ENCODE data around the gene PLA2G2D. TPM values are rescaled to one million over a fixed set of nuclear protein-coding genes. Genes with fewer than 3 reads are reported as not detected.

Gene PLA2G2D
- total and polyA plus RNA-seq, 2 experiments from 2014 or later, result not detected

- no peaks in the 10 kb centered on the region for H3K27me3 ChIP-seq
- no peaks in the 10 kb centered on the region for H3K4me1 ChIP-seq (ENCODE audit: insufficient read depth)
- H3K27ac ChIP-seq, result no peak overlapping the region
- H3K9me2 ChIP-seq (replicated peaks; ENCODE audit: insufficient read depth), result no peaks in the 10 kb centered on the region
- no peaks in the 10 kb centered on the region for H3K79me2 ChIP-seq
- no peak overlapping the region for H3K4me2 ChIP-seq
- 86% methylated on average over 6 of the region's 6 CpGs for WGBS (ENCODE audit: low lambda C conversion rate, missing lambda C conversion rate)
- H3K36me3 ChIP-seq (replicated peaks; ENCODE audit: insufficient read depth, low read depth), result no peaks in the 10 kb centered on the region
- TF ChIP-seq, protein P1, sequence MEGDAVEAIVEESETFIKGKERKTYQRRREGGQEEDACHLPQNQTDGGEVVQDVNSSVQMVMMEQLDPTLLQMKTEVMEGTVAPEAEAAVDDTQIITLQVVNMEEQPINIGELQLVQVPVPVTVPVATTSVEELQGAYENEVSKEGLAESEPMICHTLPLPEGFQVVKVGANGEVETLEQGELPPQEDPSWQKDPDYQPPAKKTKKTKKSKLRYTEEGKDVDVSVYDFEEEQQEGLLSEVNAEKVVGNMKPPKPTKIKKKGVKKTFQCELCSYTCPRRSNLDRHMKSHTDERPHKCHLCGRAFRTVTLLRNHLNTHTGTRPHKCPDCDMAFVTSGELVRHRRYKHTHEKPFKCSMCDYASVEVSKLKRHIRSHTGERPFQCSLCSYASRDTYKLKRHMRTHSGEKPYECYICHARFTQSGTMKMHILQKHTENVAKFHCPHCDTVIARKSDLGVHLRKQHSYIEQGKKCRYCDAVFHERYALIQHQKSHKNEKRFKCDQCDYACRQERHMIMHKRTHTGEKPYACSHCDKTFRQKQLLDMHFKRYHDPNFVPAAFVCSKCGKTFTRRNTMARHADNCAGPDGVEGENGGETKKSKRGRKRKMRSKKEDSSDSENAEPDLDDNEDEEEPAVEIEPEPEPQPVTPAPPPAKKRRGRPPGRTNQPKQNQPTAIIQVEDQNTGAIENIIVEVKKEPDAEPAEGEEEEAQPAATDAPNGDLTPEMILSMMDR (IDR thresholded peaks at IDR 0.05; ENCODE audit: poor library complexity), result no peak
- TF ChIP-seq EZH2 (IDR thresholded peaks at IDR 0.05; ENCODE audit: borderline replicate concordance) (no peak), EZH2phosphoT487 (IDR thresholded peaks at IDR 0.05; ENCODE audit: low read depth, severe bottlenecking, unreplicated experiment) (no peak)
- no peak overlapping the region for H2AFZ ChIP-seq
- no peaks in the 10 kb centered on the region for H4K20me1 ChIP-seq (ENCODE audit: insufficient read depth, poor library complexity, severe bottlenecking)
- no peaks in the 10 kb centered on the region for H3K9me3 ChIP-seq (ENCODE audit: low read depth)
- DNase-seq (ENCODE audit: low spot score), result no peak
- no peak overlapping the region for H3K4me3 ChIP-seq
Observed at GRCh38 chr1:20150969-20151368, 31.6 kb upstream of the PLA2G2D start.

DNA sequence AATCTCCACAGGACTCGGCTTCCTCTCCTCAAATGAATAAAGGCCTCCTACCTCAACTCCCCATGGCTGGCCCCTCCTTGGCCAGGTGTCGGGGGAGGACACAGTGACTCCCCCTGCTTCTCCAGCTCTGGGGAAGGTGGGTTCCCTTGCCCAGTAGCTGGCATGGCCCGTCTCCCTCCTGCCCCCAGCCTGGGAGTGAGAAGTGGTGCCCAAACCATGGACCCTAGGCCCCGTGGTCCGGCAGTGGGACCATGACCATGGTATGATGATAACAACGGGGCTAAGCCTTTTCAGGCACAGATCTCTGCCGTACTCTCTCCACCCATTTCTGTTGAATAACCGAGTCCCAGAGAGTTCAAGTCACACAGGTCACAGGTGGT lies 31.0 kb upstream of the PLA2G2D start:
- no peaks in the 10 kb centered on the region for H3K4me1 ChIP-seq (ENCODE audit: insufficient read depth)
- no peak for TF ChIP-seq EZH2phosphoT487 (IDR thresholded peaks at IDR 0.05; ENCODE audit: low read depth, severe bottlenecking, unreplicated experiment)
- TF ChIP-seq, protein P1 (IDR thresholded peaks at IDR 0.05; ENCODE audit: poor library complexity), result no peak
- no peak for TF ChIP-seq EZH2 (IDR thresholded peaks at IDR 0.05; ENCODE audit: borderline replicate concordance)
- H3K79me2 ChIP-seq, result no peaks in the 10 kb centered on the region
- H3K36me3 ChIP-seq (replicated peaks; ENCODE audit: insufficient read depth, low read depth), result no peaks in the 10 kb centered on the region
- H3K4me2 ChIP-seq, result no peak overlapping the region
- no peak overlapping the region for H2AFZ ChIP-seq
- WGBS (ENCODE audit: low lambda C conversion rate, missing lambda C conversion rate), result 96% methylated on average over 8 of the region's 8 CpGs
- no peaks in the 10 kb centered on the region for H4K20me1 ChIP-seq (ENCODE audit: insufficient read depth, poor library complexity, severe bottlenecking)
- no peak overlapping the region for H3K27ac ChIP-seq
- H3K4me3 ChIP-seq, result no peak overlapping the region
- no peaks in the 10 kb centered on the region for H3K9me3 ChIP-seq (ENCODE audit: low read depth)
- H3K9me2 ChIP-seq (replicated peaks; ENCODE audit: insufficient read depth), result no peaks in the 10 kb centered on the region
- H3K27me3 ChIP-seq, result no peaks in the 10 kb centered on the region
- DNase-seq (ENCODE audit: low spot score), result no peak

- Histone ChIP-seq H3K4me3 (no peak overlapping the region), H3K27ac (no peak overlapping the region), H2AFZ (no peak overlapping the region), H3K9me2 (replicated peaks; ENCODE audit: insufficient read depth) (no peaks in the 10 kb centered on the region), H3K79me2 (no peaks in the 10 kb centered on the region), H3K4me1 (ENCODE audit: insufficient read depth) (no peaks in the 10 kb centered on the region), H3K9me3 (ENCODE audit: low read depth) (no peaks in the 10 kb centered on the region), H3K36me3 (replicated peaks; ENCODE audit: insufficient read depth, low read depth) (no peaks in the 10 kb centered on the region), H3K27me3 (no peaks in the 10 kb centered on the region), H4K20me1 (ENCODE audit: insufficient read depth, poor library complexity, severe bottlenecking) (no peaks in the 10 kb centered on the region), H3K4me2 (no peak overlapping the region)
- TF ChIP-seq, protein P1 (IDR thresholded peaks at IDR 0.05; ENCODE audit: poor library complexity), result no peak
- TF ChIP-seq EZH2phosphoT487 (IDR thresholded peaks at IDR 0.05; ENCODE audit: low read depth, severe bottlenecking, unreplicated experiment), result no peak
- no peak for TF ChIP-seq EZH2 (IDR thresholded peaks at IDR 0.05; ENCODE audit: borderline replicate concordance)
- DNase-seq (ENCODE audit: low spot score), result no peak
- 87% methylated on average over 23 of the region's 27 CpGs for WGBS (ENCODE audit: low lambda C conversion rate, missing lambda C conversion rate)
Observed at GRCh38 chr1:20149601-20150325, 30.4 kb upstream of the PLA2G2D start.
